OCI-LY1 (cell line): ENCODE data around the gene PDYN.

ENCODE experiments used
- EZH2 ChIP-seq: fragments of 200-600 bp; sonication (generic), shearing (Covaris generic); IDR thresholded peaks from 2 replicates; pipeline ENCODE4 v1.8.0; 2017; ENCODE audit warnings: borderline replicate concordance, mixed run types, mild to moderate bottlenecking, antibody characterized with exemption, low read length, moderate library complexity, mixed read lengths
- TF ChIP-seq, protein P1 (sequence below): fragments of 200-600 bp; sonication (generic), shearing (Covaris generic); IDR thresholded peaks from 2 replicates; pipeline ENCODE4 v1.5.1; 2017; ENCODE audit warnings: mild to moderate bottlenecking, antibody characterized with exemption, low read length, moderate library complexity, mixed read lengths

DNA sequence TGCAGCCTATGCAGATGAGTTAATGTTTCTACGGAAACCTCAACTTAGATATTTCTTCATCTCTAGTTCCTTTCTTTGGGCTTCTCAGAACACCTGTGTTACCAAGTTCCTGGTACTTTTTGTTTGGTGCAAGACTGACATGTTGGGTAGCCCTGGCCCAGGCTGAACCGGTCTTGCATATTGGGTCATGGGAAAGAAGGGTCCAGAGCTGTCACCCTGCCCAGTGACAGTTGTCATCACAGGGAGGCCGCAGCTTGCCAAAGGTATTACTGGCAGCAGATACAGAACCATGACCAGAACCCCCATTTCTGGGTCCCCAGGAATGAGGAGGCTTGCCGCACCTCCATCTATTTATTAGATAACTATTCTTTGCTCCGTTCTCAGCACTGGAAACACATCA, 40.2 kb downstream of the PDYN start:
- TF ChIP-seq, protein P1, sequence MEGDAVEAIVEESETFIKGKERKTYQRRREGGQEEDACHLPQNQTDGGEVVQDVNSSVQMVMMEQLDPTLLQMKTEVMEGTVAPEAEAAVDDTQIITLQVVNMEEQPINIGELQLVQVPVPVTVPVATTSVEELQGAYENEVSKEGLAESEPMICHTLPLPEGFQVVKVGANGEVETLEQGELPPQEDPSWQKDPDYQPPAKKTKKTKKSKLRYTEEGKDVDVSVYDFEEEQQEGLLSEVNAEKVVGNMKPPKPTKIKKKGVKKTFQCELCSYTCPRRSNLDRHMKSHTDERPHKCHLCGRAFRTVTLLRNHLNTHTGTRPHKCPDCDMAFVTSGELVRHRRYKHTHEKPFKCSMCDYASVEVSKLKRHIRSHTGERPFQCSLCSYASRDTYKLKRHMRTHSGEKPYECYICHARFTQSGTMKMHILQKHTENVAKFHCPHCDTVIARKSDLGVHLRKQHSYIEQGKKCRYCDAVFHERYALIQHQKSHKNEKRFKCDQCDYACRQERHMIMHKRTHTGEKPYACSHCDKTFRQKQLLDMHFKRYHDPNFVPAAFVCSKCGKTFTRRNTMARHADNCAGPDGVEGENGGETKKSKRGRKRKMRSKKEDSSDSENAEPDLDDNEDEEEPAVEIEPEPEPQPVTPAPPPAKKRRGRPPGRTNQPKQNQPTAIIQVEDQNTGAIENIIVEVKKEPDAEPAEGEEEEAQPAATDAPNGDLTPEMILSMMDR, result no peak
- TF ChIP-seq EZH2, result no peak
